Measurements from ENCODE around the gene LAGE3. TPM values are rescaled to one million over a fixed set of nuclear protein-coding genes. Genes with fewer than 3 reads are reported as not detected.
A peak's percentile ranks its signal among the peaks of the same experiment; 100 is the strongest.
"Not testable (repeated sequence)": the region's sequence is repeated elsewhere in the genome, so short reads cannot be mapped to it uniquely, and the experiment has no call there.

Gene LAGE3
- total RNA-seq, 1 donor from 2014 or later, result 15.1 TPM

DNA sequence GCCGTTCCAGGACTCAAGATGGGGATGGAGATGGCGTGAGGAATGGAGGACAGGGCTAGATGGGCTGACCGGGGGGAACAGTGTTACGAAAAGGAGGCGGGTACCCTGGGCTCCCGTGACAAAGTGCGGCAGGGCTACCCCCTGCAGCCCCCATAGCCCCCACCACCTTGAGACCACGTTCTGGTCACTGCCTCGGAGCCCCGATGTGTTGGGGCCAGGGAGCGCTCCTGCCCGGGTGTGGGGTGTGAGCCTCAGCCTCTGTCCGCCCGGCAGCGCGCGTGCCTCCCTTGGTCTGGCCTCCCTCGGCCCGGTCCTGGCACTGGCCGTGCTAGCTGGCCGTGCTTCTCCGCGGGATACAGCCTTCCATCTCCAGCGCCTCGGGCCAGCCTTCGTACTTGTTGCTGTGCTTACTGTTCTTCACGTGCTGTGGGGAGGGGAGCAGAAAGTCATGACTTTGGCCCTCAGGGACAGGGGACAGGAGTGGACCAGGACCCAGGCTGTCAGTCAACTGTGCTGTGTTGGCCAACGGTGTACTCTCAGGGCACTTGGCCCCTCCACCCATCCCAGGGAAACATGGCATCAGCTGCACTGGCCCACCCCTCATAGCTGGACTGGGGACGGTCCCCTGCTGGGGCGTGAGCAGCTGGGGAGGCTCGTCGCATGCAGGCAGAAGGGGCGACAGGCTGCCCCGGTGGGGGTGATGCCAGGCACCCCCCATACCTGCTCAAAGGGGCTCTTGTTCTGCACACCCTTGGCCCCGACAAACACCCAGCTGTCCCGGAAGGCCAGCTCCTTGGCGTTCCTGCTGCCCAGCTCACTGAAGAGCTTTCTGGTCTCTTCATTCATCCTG lies 27.6 kb upstream of the LAGE3 start:
- DNase-seq, result no peak
- no peak for ATAC-seq
- Histone ChIP-seq H3K9me3 (no peaks in the 10 kb centered on the region), H3K27me3 (no peaks in the 10 kb centered on the region), H3K4me1 (no peaks in the 10 kb centered on the region), H3K36me3 (no peaks in the 10 kb centered on the region), H3K4me3 (no peak overlapping the region), H3K27ac (no peak overlapping the region)
- TF ChIP-seq, protein P1, sequence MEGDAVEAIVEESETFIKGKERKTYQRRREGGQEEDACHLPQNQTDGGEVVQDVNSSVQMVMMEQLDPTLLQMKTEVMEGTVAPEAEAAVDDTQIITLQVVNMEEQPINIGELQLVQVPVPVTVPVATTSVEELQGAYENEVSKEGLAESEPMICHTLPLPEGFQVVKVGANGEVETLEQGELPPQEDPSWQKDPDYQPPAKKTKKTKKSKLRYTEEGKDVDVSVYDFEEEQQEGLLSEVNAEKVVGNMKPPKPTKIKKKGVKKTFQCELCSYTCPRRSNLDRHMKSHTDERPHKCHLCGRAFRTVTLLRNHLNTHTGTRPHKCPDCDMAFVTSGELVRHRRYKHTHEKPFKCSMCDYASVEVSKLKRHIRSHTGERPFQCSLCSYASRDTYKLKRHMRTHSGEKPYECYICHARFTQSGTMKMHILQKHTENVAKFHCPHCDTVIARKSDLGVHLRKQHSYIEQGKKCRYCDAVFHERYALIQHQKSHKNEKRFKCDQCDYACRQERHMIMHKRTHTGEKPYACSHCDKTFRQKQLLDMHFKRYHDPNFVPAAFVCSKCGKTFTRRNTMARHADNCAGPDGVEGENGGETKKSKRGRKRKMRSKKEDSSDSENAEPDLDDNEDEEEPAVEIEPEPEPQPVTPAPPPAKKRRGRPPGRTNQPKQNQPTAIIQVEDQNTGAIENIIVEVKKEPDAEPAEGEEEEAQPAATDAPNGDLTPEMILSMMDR (IDR thresholded peaks at IDR 0.05), result no peak
- intact Hi-C loops (cut with DNase I), result no loop called here

DNA sequence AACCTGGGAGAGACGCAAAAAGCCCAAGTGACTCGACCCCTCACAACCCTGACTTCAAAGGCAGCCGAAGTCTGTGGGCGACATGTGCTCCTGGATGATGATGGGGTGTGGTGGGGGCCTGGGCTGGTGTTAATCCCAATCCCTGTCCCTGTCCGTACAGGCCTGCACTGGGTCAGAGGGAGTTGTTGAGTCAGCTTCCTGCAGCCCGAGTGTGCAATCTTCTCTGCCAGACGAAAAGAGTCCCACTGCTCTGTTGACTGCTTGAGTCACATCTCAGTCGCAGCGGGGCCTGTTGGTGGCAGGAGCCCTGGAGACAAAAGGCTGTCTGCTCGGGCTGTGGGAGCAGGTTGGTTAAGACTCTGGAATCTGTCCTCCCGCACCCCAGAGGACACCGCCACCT lies 26.7 kb upstream of the LAGE3 start:
- Histone ChIP-seq H3K9me3 (no peaks in the 10 kb centered on the region), H3K4me3 (no peak overlapping the region), H3K4me1 (no peaks in the 10 kb centered on the region), H3K36me3 (no peaks in the 10 kb centered on the region), H3K27ac (no peak overlapping the region), H3K27me3 (no peaks in the 10 kb centered on the region)
- DNase-seq (no peak), ATAC-seq (peak; percentile 57)
- intact Hi-C loops (cut with DNase I), result no loop called here
- TF ChIP-seq, protein P1 (IDR thresholded peaks at IDR 0.05), result no peak

DNA sequence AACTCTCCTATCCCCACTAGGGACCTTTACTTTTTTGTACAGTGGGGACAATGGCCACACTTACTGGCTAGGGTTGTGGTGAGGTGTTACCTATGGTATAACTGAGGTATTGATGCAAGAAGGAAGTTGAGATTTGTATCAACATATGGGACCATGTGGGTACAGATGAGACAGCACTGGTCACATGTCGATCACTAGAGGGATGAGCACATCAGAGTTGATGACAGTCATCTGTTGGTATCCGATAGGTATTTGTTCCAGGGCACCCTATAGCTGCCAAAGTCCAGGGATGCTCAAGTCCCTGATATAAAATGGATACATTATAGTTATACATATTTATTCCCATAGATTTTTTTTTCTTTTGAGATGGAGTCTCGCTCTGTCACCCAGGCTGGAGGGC lies 23.9 kb upstream of the LAGE3 start:
- TF ChIP-seq, protein P1 (IDR thresholded peaks at IDR 0.05), result no peak
- Histone ChIP-seq H3K9me3 (no peaks in the 10 kb centered on the region), H3K27me3 (no peaks in the 10 kb centered on the region), H3K36me3 (no peaks in the 10 kb centered on the region), H3K4me1 (no peaks in the 10 kb centered on the region), H3K4me3 (no peak overlapping the region), H3K27ac (no peak overlapping the region)
- no peak for ATAC-seq
- intact Hi-C loops (cut with DNase I), result no loop called here
- DNase-seq, result no peak

DNA sequence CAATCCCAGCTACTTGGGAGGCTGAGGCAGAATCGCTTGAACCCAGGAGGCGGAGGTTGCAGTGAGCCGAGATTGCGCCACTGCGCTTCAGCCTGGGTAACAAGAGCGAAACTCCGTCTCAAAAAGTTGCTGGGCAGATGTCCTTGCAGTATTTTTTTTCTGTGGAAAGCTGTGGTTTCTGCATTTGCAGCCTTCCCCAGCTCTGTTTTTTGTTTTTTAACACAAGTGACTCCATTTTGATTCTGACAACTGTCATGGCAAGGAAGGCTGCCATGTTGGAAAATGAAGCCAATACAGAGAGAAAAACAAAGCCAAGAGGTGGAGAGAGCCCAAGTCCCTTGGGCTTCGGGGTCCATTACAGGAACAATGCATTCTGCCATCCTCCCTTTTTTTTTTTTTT lies 23.0 kb upstream of the LAGE3 start:
- no peak overlapping the region for H3K27ac ChIP-seq

DNA sequence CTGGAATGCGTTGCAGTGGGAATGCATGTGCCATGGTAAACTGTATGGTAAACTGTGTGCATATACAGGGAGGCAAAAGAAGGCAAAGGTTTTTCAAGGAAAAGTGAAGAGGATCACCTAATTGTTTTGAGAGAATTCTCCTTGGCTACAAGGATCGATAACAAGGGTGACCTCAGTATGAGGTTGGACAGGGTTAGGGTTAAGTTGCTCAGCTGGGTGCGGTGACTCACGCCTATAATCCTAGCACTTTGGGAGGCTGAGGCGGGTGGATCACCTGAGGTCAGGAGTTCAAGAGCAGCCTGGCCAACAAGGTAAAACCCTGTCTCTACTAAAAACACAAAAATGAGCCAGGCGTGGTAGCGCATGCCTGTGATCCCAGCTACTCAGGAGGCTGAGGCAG lies 22.3 kb upstream of the LAGE3 start:
- H3K4me1 ChIP-seq; intact Hi-C loops (cut with DNase I); H3K27me3 ChIP-seq: not testable (repeated sequence)

More for the DNA sequence above, 23.0 kb upstream of the LAGE3 start:
- H3K27me3 ChIP-seq, result no peaks in the 10 kb centered on the region
- TF ChIP-seq, protein P1 (IDR thresholded peaks at IDR 0.05), result no peak
- no peaks in the 10 kb centered on the region for H3K9me3 ChIP-seq
- no peaks in the 10 kb centered on the region for H3K4me1 ChIP-seq
- intact Hi-C loops (cut with DNase I), result no loop called here
- no peak for DNase-seq
- no peaks in the 10 kb centered on the region for H3K36me3 ChIP-seq
- ATAC-seq, result no peak
- H3K4me3 ChIP-seq, result no peak overlapping the region

DNA sequence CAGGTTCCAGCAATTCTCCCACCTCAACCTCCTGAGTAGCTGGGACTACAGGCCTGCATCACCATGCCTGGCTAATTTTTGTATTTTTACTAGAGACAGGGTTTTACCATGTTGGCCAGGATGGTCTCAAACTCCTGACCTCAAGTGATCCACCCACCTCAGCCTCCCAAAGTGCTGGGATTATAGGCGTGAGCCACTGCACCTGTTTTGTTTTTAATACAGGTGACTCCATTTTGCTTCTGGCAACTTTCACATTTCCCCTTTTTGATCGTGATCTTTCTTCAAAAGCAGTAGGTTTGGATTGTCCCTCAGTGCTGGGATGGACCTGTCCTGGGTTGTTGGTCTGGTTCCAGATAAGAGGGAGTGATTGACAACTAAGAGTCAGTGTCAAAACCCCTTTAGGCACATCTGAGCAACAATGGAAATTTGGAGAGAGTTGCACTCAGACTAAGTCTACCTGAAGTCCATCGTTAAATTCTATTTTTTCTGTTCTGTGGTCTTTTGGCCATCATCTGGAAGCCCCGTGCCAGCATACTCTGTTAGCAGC lies 17.6 kb upstream of the LAGE3 start:
- H3K4me1 ChIP-seq; H3K36me3 ChIP-seq; H3K27me3 ChIP-seq; H3K4me3 ChIP-seq; intact Hi-C loops (cut with DNase I); DNase-seq; H3K27ac ChIP-seq; ATAC-seq; H3K9me3 ChIP-seq: not testable (repeated sequence)

More for the DNA sequence above, 22.3 kb upstream of the LAGE3 start:
- not testable (repeated sequence) for H3K27ac ChIP-seq, DNase-seq, ATAC-seq, H3K4me3 ChIP-seq, H3K36me3 ChIP-seq, H3K9me3 ChIP-seq
